Activated CD4-positive, alpha-beta T cell treated with anti-CD3 and anti-CD28 coated beads for 24 hours (primary cell): ENCODE data around the gene SLC7A6.

ENCODE experiments used
- DNase-seq, 2 donors: peaks; one replicate each; pipeline ENCODE4 v3.0.0-alpha.2; 2020; ENCODE audit warnings: low read depth in 2 of 2

The SLC7A6 gene

GRCh38 chr16:68306633-68307032, 42.3 kb downstream of the SLC7A6 start:
- DNase-seq, result no peak

- DNase-seq, result no peak
Measured at GRCh38 chr16:68309799-68310198, 45.5 kb downstream of the SLC7A6 start.

GRCh38 chr16:68310437-68310773, 46.1 kb downstream of the SLC7A6 start:
- no peak for DNase-seq

GRCh38 chr16:68310774-68311511, 46.6 kb downstream of the SLC7A6 start, which contains the start of the genes PRMT7 and SLC7A6OS:
Gene PRMT7 (plus strand): TSS chr16:68311019. CDS start chr16:68315980, 4,961 bp downstream.
Gene SLC7A6OS (minus strand): TSS chr16:68310946. CDS start chr16:68310926, 20 bp downstream.
- DNase-seq, result peak; percentile 87 to 90

GRCh38 chr16:68313116-68313515, 48.8 kb downstream of the SLC7A6 start:
- no peak for DNase-seq

- DNase-seq, result peak in 1 of 2 donors; percentile 23
Measured at GRCh38 chr16:68319185-68319908, 55.0 kb downstream of the SLC7A6 start.

GRCh38 chr16:68324336-68324735, 60.0 kb downstream of the SLC7A6 start:
- DNase-seq, result no peak

- no peak for DNase-seq
Measured at GRCh38 chr16:68324780-68325357, 60.5 kb downstream of the SLC7A6 start.

GRCh38 chr16:68328151-68328859, 64.0 kb downstream of the SLC7A6 start:
- peak; percentile 66 to 69 for DNase-seq

- DNase-seq, result no peak
Measured at GRCh38 chr16:68328860-68329390, 64.6 kb downstream of the SLC7A6 start.

- no peak for DNase-seq
Measured at GRCh38 chr16:68331879-68332410, 67.6 kb downstream of the SLC7A6 start.

GRCh38 chr16:68332411-68333121, 68.2 kb downstream of the SLC7A6 start:
- DNase-seq, result no peak

GRCh38 chr16:68335175-68335574, 70.8 kb downstream of the SLC7A6 start:
- DNase-seq, result no peak

GRCh38 chr16:68338326-68339119, 74.2 kb downstream of the SLC7A6 start:
- no peak for DNase-seq

GRCh38 chr16:68339214-68339613, 74.9 kb downstream of the SLC7A6 start:
- DNase-seq, result no peak

GRCh38 chr16:68342620-68343019, 78.3 kb downstream of the SLC7A6 start:
- DNase-seq, result no peak

GRCh38 chr16:68343137-68343536, 78.8 kb downstream of the SLC7A6 start:
- no peak for DNase-seq

GRCh38 chr16:68344252-68344651, 79.9 kb downstream of the SLC7A6 start:
- DNase-seq, result no peak

- DNase-seq, result no peak
Measured at GRCh38 chr16:68345351-68345810, 81.1 kb downstream of the SLC7A6 start.
